MM.1S (cell line): ENCODE data around the gene GPR3.

Source experiments
- DNase-seq: peaks from one replicate; pipeline ENCODE4 v3.0.0-alpha.2; 2015
- H2AFZ ChIP-seq: fragments of 300-600 bp; sonication (generic); 2 replicates; pipeline ENCODE4 v1.6.0; 2016; ENCODE audit warnings: antibody characterized with exemption, low read length
- H3F3A ChIP-seq: fragments of 300-600 bp; sonication (generic); 2 replicates; pipeline ENCODE4 v1.6.1; 2016; ENCODE audit warnings: mild to moderate bottlenecking, antibody characterized with exemption, low read length, moderate library complexity, mixed read lengths; ENCODE audit not compliant: insufficient read depth
- H3K27ac ChIP-seq: fragments of 300-600 bp; sonication (generic); 2 replicates; pipeline ENCODE4 v1.5.1; 2016; ENCODE audit warnings: mild to moderate bottlenecking, low read length
- H3K27me3 ChIP-seq: fragments of 300-600 bp; sonication (generic); replicated peaks from 2 replicates; pipeline ENCODE4 v1.6.0; 2016; ENCODE audit warnings: low read length; ENCODE audit not compliant: insufficient read depth
- H3K36me3 ChIP-seq: fragments of 300-600 bp; sonication (generic); replicated peaks from 2 replicates; pipeline ENCODE4 v1.6.1; 2016; ENCODE audit warnings: mild to moderate bottlenecking, low read length, mixed read lengths; ENCODE audit not compliant: insufficient read depth
- H3K4me1 ChIP-seq: fragments of 300-600 bp; sonication (generic); 2 replicates; pipeline ENCODE4 v1.6.1; 2016; ENCODE audit warnings: low read length, mixed read lengths
- H3K4me2 ChIP-seq: fragments of 300-600 bp; sonication (generic); 2 replicates; pipeline ENCODE4 v1.6.0; 2016; ENCODE audit warnings: low read depth, low read length
- H3K4me3 ChIP-seq: fragments of 300-600 bp; sonication (generic); 2 replicates; pipeline ENCODE4 v1.5.1; 2016; ENCODE audit warnings: low read length, mixed read lengths
- H3K79me2 ChIP-seq: fragments of 300-600 bp; sonication (generic); 2 replicates; pipeline ENCODE4 v1.6.1; 2016; ENCODE audit warnings: mixed run types, low read length, mixed read lengths
- H3K9ac ChIP-seq: fragments of 300-600 bp; sonication (generic); 2 replicates; pipeline ENCODE4 v1.6.1; 2016; ENCODE audit warnings: low read length, mixed read lengths
- H3K9me2 ChIP-seq: fragments of 300-600 bp; sonication (generic); replicated peaks from 2 replicates; pipeline ENCODE4 v1.6.1; 2016; ENCODE audit warnings: mild to moderate bottlenecking, low read length, mixed read lengths; ENCODE audit not compliant: insufficient read depth
- H3K9me3 ChIP-seq: fragments of 300-600 bp; sonication (generic); replicated peaks from 2 replicates; pipeline ENCODE4 v1.6.1; 2016; ENCODE audit warnings: mild to moderate bottlenecking, low read length, mixed read lengths; ENCODE audit not compliant: insufficient read depth
- H4K20me1 ChIP-seq: fragments of 300-600 bp; sonication (generic); 2 replicates; pipeline ENCODE4 v1.6.1; 2016; ENCODE audit warnings: mild to moderate bottlenecking, low read length, moderate library complexity, mixed read lengths; ENCODE audit not compliant: insufficient read depth
- CTCF ChIP-seq: fragments of 300-600 bp; sonication (generic); IDR thresholded peaks from 2 replicates; pipeline ENCODE4 v1.5.1; 2016; ENCODE audit warnings: antibody characterized with exemption, low read length, mixed read lengths
- EZH2 ChIP-seq: fragments of 300-600 bp; sonication (generic); optimal IDR thresholded peaks from 2 replicates; pipeline ENCODE3; 2017; ENCODE audit warnings: low read depth, mild to moderate bottlenecking, antibody characterized with exemption, low read length, mixed read lengths
- EZH2phosphoT487 ChIP-seq: fragments of 300-600 bp; sonication (generic); IDR thresholded peaks from 2 replicates; pipeline ENCODE4 v1.6.1; 2018; ENCODE audit warnings: antibody characterized with exemption, low read length

GPR3 gene

DNA sequence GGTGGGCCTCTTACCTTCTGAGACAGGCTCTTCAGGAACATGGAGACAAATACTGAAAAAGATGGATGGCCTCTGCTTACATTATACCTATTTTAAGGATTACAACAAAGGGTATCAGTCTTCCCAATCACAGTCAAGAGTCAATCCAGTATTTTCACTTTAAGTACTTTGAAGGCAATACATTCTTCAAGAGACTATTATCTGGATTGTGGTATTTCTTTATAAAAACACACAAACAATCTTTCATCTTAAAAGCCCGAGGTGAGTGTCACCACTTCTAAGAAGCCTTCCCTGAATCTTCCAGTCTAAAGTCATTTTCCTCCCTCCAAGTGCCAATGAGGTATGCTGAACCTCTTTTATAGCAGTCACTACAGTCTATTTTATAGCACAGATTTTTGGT lies 52.2 kb downstream of the GPR3 start:
- no peaks in the 10 kb centered on the region for H4K20me1 ChIP-seq

More for the DNA sequence above, 52.2 kb downstream of the GPR3 start:
- Histone ChIP-seq H3K79me2 (peaks cover 82% of the 10 kb centered on the region), H3K9me2 (no peaks in the 10 kb centered on the region), H3K9ac (no peak overlapping the region), H3K36me3 (no peaks in the 10 kb centered on the region), H3K4me1 (peaks cover 9% of the 10 kb centered on the region), H3K4me2 (no peak overlapping the region), H3K4me3 (no peak overlapping the region), H3F3A (peaks cover 5% of the 10 kb centered on the region), H3K9me3 (no peaks in the 10 kb centered on the region), H3K27me3 (no peaks in the 10 kb centered on the region), H3K27ac (no peak overlapping the region), H2AFZ (no peak overlapping the region)
- TF ChIP-seq EZH2phosphoT487 (no peak), CTCF (no peak), EZH2 (no peak)
- DNase-seq: no peak
